HTERT RPE-1 (cell line): ENCODE data around the gene AMIGO3.

ENCODE experiments used
- in situ Hi-C: fragments of 300-500 bp; cut with MboI; formaldehyde crosslinking; loops from 4 replicates; pipeline ENCODE4 v1.14.3; 2020; ENCODE audit warnings: low sequenced_read_pairs

Gene AMIGO3

DNA sequence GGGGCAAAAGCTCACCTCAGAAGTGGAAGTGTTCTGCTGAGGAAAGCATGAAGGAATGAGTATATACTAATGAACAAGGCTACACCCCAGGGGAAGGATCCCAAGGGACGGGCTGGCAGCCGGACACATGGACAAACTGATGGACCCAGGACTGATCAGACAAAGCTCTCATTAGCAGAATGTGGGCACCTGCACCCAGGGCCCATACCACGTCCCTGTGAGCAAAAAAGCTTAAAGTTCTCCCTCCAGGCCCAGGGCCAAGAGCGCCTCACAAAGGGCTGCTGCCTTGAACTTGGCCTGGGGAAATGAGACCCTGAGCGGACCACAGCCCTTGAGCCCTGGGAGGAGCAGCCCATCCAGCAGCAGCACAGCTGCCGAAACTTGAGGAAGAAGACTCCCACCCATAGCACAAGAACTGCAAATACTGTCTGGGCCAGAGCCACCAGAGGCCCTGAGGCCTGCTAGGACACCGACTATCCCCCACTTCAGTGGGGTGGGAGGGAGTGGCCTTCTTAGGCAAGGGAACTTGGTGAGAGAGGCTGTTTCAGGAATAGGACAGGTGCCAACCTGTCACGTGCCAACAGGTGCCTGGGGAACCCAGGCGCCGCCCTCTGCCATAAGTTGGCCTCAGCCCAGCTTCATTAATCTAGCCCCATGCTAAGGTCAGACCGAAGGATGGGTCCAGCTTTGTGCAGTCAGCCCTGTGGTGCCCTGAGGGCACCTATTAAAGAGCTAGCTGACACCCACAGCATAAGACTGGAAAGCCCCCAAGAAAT is 6.6 kb upstream of the AMIGO3 start:
- in situ Hi-C loops, result no loop called here

DNA sequence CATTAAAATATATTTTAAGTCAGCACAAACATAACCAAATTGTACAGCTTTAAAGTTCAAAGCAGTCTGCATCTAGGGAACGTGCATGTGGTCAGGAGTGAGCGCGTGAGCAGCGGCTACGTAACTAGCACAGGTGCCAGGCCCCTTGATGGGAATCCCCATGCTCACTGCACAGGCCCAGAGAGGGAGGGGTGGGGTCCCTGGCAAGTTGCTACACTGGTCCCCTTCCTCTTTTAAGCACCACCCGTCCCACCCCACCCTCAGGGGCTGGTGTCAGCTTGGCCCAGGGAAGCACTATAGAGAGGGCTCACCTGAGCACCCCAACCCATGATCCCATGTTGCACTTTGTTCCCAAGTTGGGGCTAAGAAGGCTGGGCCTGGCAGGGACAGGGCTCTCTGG is 5.1 kb upstream of the AMIGO3 start:
- in situ Hi-C loops, result no loop called here

DNA sequence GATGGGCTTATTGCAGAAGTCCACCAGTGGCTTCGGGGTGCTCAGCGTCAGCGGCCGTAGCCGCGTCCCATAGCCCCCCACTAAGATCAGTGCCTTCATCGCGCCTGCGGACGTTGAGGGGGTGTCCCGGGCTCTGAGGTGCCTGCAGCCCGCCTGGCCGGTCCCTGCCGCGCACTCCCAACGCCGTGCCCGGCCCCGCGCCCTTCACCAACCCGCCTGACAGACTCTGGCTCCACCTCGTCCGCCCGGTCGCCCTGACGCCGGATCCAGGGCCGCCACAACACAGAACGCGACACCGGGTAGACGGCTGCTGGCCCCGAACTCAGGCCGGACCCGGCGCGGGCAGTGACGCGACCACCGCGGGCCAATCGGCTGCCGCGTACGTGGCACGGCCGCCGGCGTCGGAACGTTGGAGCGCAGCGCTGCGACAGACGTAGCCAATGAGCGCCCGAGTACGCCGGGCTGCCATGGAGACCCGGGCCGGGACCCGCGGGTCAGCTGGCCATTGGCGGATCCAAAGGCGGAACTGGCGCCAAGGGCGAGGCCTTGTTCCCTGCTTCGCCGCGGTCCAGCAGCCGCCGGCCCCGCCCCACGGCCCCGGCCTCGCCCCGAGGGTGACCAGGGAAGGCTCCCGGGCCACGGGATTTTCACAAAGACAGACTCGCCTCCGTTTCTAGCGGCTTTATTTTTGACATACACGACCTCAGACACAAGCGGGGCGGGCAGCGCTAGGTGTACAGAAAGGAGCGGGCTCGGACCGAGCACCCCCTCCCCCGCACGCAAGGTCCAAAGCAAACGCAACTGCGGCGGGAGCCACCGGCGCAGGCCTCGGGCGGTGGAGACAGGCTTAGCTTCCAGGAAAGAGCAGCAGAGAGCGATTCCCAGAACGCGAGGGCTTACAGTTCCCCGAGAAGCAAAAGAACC is 4.4 kb upstream of the AMIGO3 start, which contains the start of gene GMPPB:
Gene GMPPB, minus strand, starts transcription at position 324 of the 924 bp plus-strand sequence. Its CDS starts 225 bp downstream, at position 99.
- in situ Hi-C loops, result no loop called here

GRCh38 chr3:49723296-49723627 is 3.8 kb upstream of the AMIGO3 start:
- in situ Hi-C loops, result no loop called here

DNA sequence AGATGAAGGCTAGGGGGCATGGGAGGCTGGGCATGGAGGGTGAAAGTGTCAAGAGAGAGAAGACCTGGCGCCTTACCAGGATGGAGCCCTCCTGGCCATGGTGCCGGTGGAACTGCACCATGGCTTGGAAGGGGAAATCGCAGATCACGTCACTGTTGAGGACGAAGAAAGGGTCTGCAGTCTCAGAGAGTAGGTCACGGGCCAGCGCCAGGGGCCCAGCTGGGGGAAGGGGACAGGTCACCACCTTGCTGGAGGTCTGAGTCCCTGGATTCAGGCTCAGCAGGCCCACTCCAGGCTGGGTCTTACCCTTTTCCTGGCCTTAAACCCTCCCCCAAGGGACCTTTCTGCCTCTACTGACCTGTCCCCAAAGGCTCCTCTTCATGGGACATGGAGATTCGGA is 3.4 kb upstream of the AMIGO3 start:
- in situ Hi-C loops, result no loop called here

DNA sequence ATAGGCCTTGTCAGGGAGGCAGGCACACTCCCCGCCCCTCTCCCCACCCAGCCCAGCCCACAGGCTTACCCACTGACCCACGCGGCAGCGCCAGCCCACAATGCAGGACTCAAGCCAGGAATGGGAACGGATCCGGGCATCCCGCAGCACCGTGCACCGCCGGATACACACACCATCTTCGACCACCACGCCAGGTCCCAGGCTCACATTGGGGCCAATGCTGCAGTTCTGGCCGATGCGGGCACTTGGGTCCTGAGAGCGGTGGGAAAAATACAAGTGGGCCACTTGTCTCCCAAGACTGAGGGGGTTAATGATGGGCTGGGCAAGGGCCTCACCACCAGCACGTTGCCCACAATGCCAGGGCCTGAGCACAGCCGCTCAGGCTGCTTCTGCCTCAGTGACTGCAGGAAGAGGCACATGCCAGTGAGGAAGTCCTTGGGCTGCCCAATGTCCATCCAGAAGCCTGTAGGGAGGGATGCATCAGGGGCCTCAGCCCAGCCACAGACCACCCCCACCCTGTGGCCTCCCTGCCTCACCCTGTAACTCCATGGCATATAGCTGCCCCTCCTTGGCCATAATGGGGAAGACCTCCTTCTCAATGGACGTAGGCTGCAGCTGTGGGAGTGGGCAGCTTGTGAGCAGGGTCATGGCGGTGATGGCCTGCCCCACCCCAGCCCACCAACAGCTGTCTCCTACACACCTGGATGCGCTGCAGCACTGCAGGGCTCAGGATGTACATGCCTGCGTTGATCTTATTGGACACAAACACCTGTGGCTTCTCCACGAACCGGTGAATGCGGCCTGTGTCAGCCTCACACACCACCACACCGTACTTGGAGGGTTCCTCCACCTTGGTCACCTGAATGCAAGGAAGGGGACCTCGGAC is 2.7 kb upstream of the AMIGO3 start:
- in situ Hi-C loops, result no loop called here

GRCh38 chr3:49721596-49721895 is 2.1 kb upstream of the AMIGO3 start:
- in situ Hi-C loops, result no loop called here

GRCh38 chr3:49720855-49721595 is 1.5 kb upstream of the AMIGO3 start:
- in situ Hi-C loops, result no loop called here

DNA sequence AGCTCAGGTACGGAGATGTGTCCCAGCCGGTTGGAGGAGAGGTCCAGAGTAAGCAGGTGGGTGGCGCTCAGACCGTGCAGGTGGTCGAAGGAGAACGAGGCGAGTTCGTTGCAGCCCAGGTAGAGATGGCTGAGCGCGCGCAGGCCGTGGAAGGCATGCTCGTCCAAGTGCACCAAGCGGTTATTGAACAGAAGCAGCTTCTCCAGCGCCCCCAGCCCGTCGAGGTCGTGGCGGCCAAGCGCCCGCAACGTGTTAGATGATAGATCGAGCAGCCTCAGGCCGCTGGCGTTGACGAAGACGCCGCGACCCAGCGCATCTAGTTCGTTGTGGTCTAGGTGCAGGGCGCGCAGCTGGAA is 648 bp downstream of the AMIGO3 start:
- in situ Hi-C loops, result no loop called here

GRCh38 chr3:49717959-49718857 is 1.3 kb downstream of the AMIGO3 start:
- in situ Hi-C loops, result no loop called here

DNA sequence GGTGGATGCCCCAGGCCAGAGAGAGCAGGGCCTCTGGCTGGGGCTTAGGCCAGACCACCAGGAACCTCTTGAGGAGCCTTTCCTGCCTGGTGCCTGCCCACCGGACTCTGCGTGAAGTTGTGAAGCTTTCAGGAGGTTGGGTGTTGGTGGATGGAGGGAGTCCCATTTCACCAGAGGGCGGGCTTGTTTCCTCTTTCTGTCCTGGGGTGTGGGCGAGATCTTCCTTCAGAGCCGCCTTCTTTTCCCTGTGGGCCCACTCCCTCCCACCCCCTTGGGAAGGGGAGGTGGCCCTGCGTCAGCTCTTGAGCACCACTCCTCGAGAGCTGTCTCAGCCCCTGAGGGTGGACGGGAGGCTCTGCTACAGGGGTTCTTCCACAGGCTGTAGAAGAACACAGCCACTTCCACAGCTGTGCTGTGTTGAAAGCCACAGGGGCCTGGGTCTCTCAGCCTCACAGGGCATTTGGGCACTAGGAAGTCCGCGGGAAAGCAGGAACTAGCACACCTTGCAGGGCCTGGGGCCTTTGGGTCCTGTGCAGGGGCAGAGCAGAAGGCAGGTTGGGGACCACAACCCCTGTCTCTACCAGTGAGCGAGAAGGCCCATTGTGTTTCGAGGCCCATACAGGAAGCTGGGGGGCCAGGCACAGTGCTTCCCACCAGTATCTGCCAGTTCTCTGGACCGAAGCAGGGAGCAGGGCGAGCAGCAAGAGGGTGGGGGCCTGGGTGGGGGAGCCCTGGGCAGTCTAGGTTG is 2.1 kb downstream of the AMIGO3 start:
- in situ Hi-C loops, result no loop called here

GRCh38 chr3:49716691-49717210 is 2.7 kb downstream of the AMIGO3 start:
- in situ Hi-C loops, result no loop called here

- in situ Hi-C loops, result no loop called here
Measured at GRCh38 chr3:49716169-49716568, 3.3 kb downstream of the AMIGO3 start.

DNA sequence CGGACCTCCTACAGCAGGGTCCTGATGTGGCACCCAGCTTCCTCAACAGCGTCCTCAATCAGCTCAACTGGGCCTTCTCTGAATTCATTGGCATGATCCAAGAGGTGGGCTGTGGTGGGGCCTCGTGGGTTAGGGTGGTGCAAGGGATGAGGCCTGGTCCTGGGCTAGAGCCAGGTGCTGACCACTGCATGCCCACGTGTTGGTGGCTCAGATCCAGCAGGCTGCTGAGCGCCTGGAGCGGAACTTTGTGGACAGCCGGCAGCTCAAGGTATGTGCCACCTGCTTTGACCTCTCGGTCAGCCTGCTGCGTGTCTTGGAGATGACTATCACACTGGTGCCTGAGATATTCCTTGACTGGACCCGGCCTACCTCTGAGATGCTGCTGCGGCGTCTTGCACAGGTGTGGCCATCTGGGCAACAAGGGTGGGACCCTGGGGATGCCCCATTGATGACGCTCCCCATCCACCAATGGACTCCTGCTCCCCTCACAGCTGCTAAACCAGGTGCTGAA is 3.8 kb downstream of the AMIGO3 start:
- in situ Hi-C loops, result no loop called here

GRCh38 chr3:49714728-49715550 is 4.5 kb downstream of the AMIGO3 start:
- in situ Hi-C loops, result no loop called here

DNA sequence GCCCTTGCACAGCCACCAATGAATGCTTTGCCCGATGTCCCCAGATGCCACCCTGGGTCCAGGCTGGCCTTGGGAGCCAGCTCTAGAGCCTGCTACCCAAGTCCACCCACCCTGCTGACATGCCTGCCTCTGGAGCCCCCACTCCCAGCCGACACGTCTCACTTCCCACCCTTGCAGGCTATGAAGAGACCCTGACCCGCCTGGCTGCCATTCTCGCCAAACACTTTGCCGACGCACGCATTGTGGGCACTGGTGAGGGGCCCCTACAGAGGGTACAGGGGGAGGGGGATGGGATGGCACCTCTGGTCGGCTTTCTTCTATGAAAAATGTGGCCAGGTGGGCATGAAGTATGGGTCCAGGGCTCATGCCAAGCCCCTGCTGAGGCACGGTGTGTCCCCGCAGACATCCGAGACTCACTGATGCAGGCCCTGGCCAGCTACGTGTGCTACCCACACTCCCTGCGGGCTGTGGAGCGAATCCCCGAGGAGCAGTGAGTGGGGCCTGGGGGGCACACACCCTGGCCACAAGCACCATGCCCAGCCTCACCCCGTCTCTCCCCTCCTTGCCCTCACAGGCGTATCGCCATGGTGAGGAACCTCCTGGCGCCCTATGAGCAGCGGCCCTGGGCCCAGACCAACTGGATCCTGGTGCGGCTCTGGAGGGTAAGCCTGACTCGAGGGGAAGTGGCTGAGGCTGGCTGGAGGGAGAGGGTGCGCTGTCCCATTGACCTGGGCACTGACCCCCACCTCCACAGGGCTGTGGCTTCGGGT is 6.0 kb downstream of the AMIGO3 start:
- in situ Hi-C loops, result no loop called here
